Measurements from ENCODE around the gene HOXD13. TPM values are rescaled to one million over a fixed set of nuclear protein-coding genes. Genes with fewer than 3 reads are reported as not detected.

Gene HOXD13
- total RNA-seq, 4 donors from 2014 or later, result 0.32 TPM; not detected in 3

DNA sequence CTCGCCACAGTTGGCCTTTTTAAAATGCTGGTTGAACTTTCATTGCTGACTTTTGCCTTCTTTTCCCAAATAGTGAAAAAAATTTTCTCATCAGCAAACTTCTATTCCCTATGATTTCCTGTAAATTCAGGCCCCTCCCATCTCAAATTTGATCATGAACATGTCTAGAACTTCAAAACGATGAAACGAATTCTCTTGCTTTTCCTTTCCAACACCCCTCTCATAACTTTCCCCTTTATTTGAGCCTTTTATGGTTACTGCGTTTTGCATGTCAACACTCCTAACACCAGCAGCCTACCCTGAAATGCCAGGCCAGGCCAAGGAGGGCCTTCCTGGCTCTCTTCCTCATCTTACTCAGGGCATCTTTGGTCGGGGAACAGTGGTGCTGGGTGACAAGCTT is 1.7 kb upstream of the HOXD13 start:
- Histone ChIP-seq H3K4me3 (no peak overlapping the region), H3K4me1 (peaks cover 8 to 33% (median 20%) of the 10 kb centered on the region in 4 donors), H3K36me3 (no peaks in the 10 kb centered on the region), H3K27me3 (peaks cover 100% of the 10 kb centered on the region), H3K27ac (no peak overlapping the region), H3K9me3 (no peaks in the 10 kb centered on the region)
- WGBS, 2 donors (ENCODE audit: low coverage in 1 of 2), result 35 to 38% methylated on average over 4 to 5 of the region's 5 CpGs
- TF ChIP-seq POLR2AphosphoS5 (IDR thresholded peaks at IDR 0.05) (no peak), EP300 (IDR thresholded peaks at IDR 0.05; ENCODE audit: low read depth) (no peak), POLR2A (IDR thresholded peaks at IDR 0.05) (no peak), CTCF (IDR thresholded peaks at IDR 0.05) (no peak)
- no peak for DNase-seq
- in situ Hi-C loops (cut with MboI; ENCODE audit: low pct_ligation_motif_present in 1 of 4, low pct_unique_long_range_greater_than_20kb in 1 of 4, low sequenced_read_pairs in 3 of 4), result loop anchor here in 3 of 4 donors (10.0 to 25.0 kb wide), 4 partner anchors 404 to 729 kb away; no protein-coding TSS in a partner anchor
- intact Hi-C loops (cut with DNase I; ENCODE audit: low total_unique reads), result no loop called here

DNA sequence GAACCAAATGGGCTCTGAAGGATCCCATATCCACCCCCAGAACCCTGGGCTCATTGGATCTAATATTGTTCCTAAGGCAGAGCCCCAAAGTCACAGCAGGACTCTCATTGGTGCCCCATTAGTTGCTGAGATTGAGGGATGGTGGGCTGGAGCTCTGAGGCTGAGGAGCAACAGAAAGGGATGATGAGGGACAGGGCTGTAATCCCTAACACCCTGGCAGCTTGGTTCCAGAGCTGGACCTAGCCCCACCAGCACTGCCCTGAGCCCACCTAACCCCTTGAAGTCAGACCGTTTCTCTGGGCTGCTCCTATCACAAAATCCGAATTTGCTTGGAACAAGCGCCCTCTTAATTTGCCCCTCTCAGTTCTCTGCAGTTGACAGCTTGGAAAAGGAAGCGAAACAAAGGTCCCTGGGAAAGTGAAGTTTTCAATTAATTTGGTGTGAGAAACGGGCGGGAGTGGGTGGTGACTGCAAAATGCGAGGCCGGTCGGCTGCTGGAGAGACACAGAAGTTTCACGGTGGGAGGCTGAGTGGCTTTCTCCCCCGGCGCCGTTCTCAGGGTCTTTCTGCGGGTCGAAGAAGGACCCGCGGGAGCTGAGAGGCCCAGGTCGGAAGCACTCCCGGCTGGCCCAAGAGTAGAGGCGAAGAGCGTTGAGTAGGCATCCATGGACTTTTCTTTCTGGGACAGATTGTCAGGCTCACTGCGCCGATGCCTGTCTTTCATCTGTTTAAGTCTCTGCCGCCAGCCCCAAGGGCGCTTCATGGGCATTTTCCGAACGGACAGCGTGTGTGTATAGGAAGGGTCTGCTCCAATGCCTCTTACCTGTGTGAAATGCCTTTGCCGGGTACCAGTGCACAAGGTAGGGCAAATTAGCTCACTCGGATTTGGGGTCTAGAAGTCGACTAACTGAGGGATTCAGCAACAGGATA is 927 bp upstream of the HOXD13 start:
- peaks cover 8 to 31% (median 19%) of the 10 kb centered on the region in 4 donors for H3K4me1 ChIP-seq
- H3K27ac ChIP-seq, result no peak overlapping the region
- in situ Hi-C loops (cut with MboI; ENCODE audit: low pct_ligation_motif_present in 1 of 4, low pct_unique_long_range_greater_than_20kb in 1 of 4, low sequenced_read_pairs in 3 of 4), result loop anchor here in 3 of 4 donors (10.0 to 25.0 kb wide), 4 partner anchors 404 to 729 kb away; no protein-coding TSS in a partner anchor
- no peak overlapping the region for H3K4me3 ChIP-seq
- no peaks in the 10 kb centered on the region for H3K9me3 ChIP-seq
- no peak for DNase-seq
- peaks cover 100% of the 10 kb centered on the region for H3K27me3 ChIP-seq
- no peak for TF ChIP-seq CTCF (IDR thresholded peaks at IDR 0.05)
- H3K36me3 ChIP-seq, result no peaks in the 10 kb centered on the region
- 16 to 80% methylated on average over 1 to 31 of the region's 31 CpGs for WGBS, 2 donors (ENCODE audit: low coverage in 1 of 2)
- intact Hi-C loops (cut with DNase I; ENCODE audit: low total_unique reads), result no loop called here

DNA sequence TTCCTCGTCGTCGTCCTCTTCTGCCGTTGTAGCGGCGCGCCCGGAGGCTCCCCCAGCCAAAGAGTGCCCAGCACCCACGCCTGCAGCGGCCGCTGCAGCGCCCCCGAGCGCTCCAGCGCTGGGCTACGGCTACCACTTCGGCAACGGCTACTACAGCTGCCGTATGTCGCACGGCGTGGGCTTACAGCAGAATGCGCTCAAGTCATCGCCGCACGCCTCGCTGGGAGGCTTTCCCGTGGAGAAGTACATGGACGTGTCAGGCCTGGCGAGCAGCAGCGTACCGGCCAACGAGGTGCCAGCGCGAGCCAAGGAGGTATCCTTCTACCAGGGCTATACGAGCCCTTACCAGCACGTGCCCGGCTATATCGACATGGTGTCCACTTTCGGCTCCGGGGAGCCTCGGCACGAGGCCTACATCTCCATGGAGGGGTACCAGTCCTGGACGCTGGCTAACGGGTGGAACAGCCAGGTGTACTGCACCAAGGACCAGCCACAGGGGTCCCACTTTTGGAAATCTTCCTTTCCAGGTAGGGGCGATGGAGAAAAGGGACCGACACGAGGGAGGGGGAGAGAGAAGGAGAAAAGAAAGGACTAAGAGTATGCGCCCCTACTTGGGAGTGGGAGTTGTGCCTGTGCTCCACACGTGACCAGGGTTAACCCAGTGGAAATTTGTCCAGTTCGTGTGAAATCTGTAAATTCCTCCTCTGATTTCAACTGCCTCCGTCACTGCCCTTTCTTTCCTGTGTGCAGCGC is 800 bp downstream of the HOXD13 start:
- H3K4me1 ChIP-seq, result peaks cover 8 to 42% (median 30%) of the 10 kb centered on the region in 4 donors
- intact Hi-C loops (cut with DNase I; ENCODE audit: low total_unique reads), result no loop called here
- H3K27me3 ChIP-seq, result peaks cover 100% of the 10 kb centered on the region
- no peak overlapping the region for H3K27ac ChIP-seq
- in situ Hi-C loops (cut with MboI; ENCODE audit: low pct_ligation_motif_present in 1 of 4, low pct_unique_long_range_greater_than_20kb in 1 of 4, low sequenced_read_pairs in 3 of 4), result loop anchor here in 3 of 4 donors (10.0 to 25.0 kb wide), 4 partner anchors 406 to 731 kb away; no protein-coding TSS in a partner anchor
- no peaks in the 10 kb centered on the region for H3K36me3 ChIP-seq
- no peaks in the 10 kb centered on the region for H3K9me3 ChIP-seq
- TF ChIP-seq POLR2A (IDR thresholded peaks at IDR 0.05) (no peak), CTCF (IDR thresholded peaks at IDR 0.05) (no peak), EP300 (IDR thresholded peaks at IDR 0.05; ENCODE audit: low read depth) (no peak), POLR2AphosphoS5 (IDR thresholded peaks at IDR 0.05) (no peak)
- no peak for DNase-seq
- H3K4me3 ChIP-seq, result peak overlapping the region in 3 of 4 donors; percentile 9 to 52 (median 38)
- WGBS, 2 donors (ENCODE audit: low coverage in 1 of 2), result 17 to 28% methylated on average over 4 to 22 of the region's 53 CpGs

- TF ChIP-seq POLR2AphosphoS5 (IDR thresholded peaks at IDR 0.05), result no peak
- TF ChIP-seq CTCF (IDR thresholded peaks at IDR 0.05), result no peak
- no peak for TF ChIP-seq EP300 (IDR thresholded peaks at IDR 0.05; ENCODE audit: low read depth)
- TF ChIP-seq POLR2A (IDR thresholded peaks at IDR 0.05), result no peak
- intact Hi-C loops (cut with DNase I; ENCODE audit: low total_unique reads) (loop anchor here (2.0 kb wide), 1 partner anchor 403 kb away; no protein-coding TSS in a partner anchor), in situ Hi-C loops (cut with MboI; ENCODE audit: low pct_ligation_motif_present in 1 of 4, low pct_unique_long_range_greater_than_20kb in 1 of 4, low sequenced_read_pairs in 3 of 4) (loop anchor here in 3 of 4 donors (10.0 to 25.0 kb wide), 4 partner anchors 407 to 732 kb away; no protein-coding TSS in a partner anchor)
- peaks cover 8 to 41% (median 29%) of the 10 kb centered on the region in 4 donors for H3K4me1 ChIP-seq
- DNase-seq, result no peak
- H3K27me3 ChIP-seq, result peaks cover 100% of the 10 kb centered on the region
- H3K9me3 ChIP-seq, result no peaks in the 10 kb centered on the region
- no peaks in the 10 kb centered on the region for H3K36me3 ChIP-seq
- H3K27ac ChIP-seq, result no peak overlapping the region
- WGBS, 2 donors (ENCODE audit: low coverage in 1 of 2), result 17 to 18% methylated on average over 8 of the region's 8 CpGs
- no peak overlapping the region for H3K4me3 ChIP-seq
Measured at GRCh38 chr2:176093898-176094249, 1.4 kb downstream of the HOXD13 start.
